T47D (cell line): ENCODE measurements around the gene SLC3A2.
A peak's percentile ranks its signal among the peaks of the same experiment; 100 is the strongest.

Experiments used
- DNase-seq, 2 experiments: peaks; one replicate each; pipeline versions ENCODE4 v3.0.0 to v3.0.0-alpha.2; 2011 to 2012; ENCODE audit warnings: low read depth in 1 of 2, low spot score in 1 of 2
- JUND ChIP-seq: IDR thresholded peaks from 2 replicates; pipeline ENCODE4 v1.6.1; 2012; ENCODE audit warnings: low read depth
- in situ Hi-C: cut with HindIII; loops from 2 replicates; pipeline ENCODE4 v1.10.0; 2016; ENCODE audit warnings: low sequenced_read_pairs, low pct_unique_long_range_greater_than_20kb

SLC3A2 gene

GRCh38 chr11:62911137-62912130, 30.7 kb downstream of the SLC3A2 start:
- DNase-seq, result no peak
- in situ Hi-C loops, result no loop called here
- no peak for TF ChIP-seq JUND

- DNase-seq, result no peak
- TF ChIP-seq JUND, result no peak
- in situ Hi-C loops, result no loop called here
These were observed 31.6 kb downstream of the SLC3A2 start for GRCh38 chr11:62912268-62912667.

GRCh38 chr11:62914416-62914815, 33.7 kb downstream of the SLC3A2 start:
- DNase-seq, result no peak
- TF ChIP-seq JUND, result no peak
- in situ Hi-C loops, result no loop called here

- in situ Hi-C loops, result no loop called here
- TF ChIP-seq JUND, result no peak
- no peak for DNase-seq
These were observed 37.3 kb downstream of the SLC3A2 start for GRCh38 chr11:62917906-62918502.

- DNase-seq, result no peak
- no peak for TF ChIP-seq JUND
- in situ Hi-C loops, result no loop called here
These were observed 37.8 kb downstream of the SLC3A2 start for GRCh38 chr11:62918531-62918930.

- no peak for DNase-seq
- TF ChIP-seq JUND, result no peak
- in situ Hi-C loops, result no loop called here
These were observed 38.8 kb downstream of the SLC3A2 start for GRCh38 chr11:62919476-62919875.

- no peak for TF ChIP-seq JUND
- in situ Hi-C loops, result no loop called here
- no peak for DNase-seq
These were observed 39.4 kb downstream of the SLC3A2 start for GRCh38 chr11:62919898-62920640.

GRCh38 chr11:62921201-62921572, 40.5 kb downstream of the SLC3A2 start, which contains the start of gene CHRM1:
Gene CHRM1 (minus strand): TSS chr11:62921363. CDS start chr11:62911100, 10,263 bp downstream.
- DNase-seq, result peak; percentile 52 to 58
- in situ Hi-C loops, result no loop called here
- TF ChIP-seq JUND, result no peak

- DNase-seq, result peak; percentile 52 to 59
- in situ Hi-C loops, result no loop called here
- TF ChIP-seq JUND, result no peak
These were observed 41.0 kb downstream of the SLC3A2 start for GRCh38 chr11:62921573-62922188.

- no peak for DNase-seq
- in situ Hi-C loops, result no loop called here
These were observed 41.5 kb downstream of the SLC3A2 start for GRCh38 chr11:62922189-62922589.

GRCh38 chr11:62922653-62923431, 42.1 kb downstream of the SLC3A2 start:
- TF ChIP-seq JUND, result no peak
- in situ Hi-C loops, result no loop called here
- DNase-seq, result peak; percentile 47 to 69

More at GRCh38 chr11:62922189-62922589, 41.5 kb downstream of the SLC3A2 start:
- TF ChIP-seq JUND, result no peak
